H1 (cell line): ENCODE data around the gene KLHL24. TPM values are rescaled to one million over a fixed set of nuclear protein-coding genes. Genes with fewer than 3 reads are reported as not detected.

Source experiments
- ATF3 ChIP-seq: IDR thresholded peaks from 2 replicates; pipeline ENCODE4 v1.6.1; 2011; ENCODE audit warnings: low read depth, mild to moderate bottlenecking, low read length; ENCODE audit not compliant: insufficient read depth
- BACH1 ChIP-seq: IDR thresholded peaks from 2 replicates; pipeline ENCODE4 v1.6.1; 2012; ENCODE audit warnings: low read length, improper control_type of control experiment
- BCL11A ChIP-seq, 2 experiments: IDR thresholded peaks; one replicate each; pipeline ENCODE4 v1.6.1; 2011; ENCODE audit warnings: low read depth in 2 of 2, low read length in 2 of 2, mild to moderate bottlenecking in 2 of 2
- CHD7 ChIP-seq: fragments of 300-600 bp; sonication (generic); IDR thresholded peaks from 2 replicates; pipeline ENCODE4 v1.7.1; 2012; ENCODE audit warnings: low read length, moderate library complexity, mild to moderate bottlenecking, inconsistent platforms; ENCODE audit not compliant: insufficient replicate concordance
- E2F6 ChIP-seq: IDR thresholded peaks from 2 replicates; pipeline ENCODE4 v1.6.1; 2012; ENCODE audit warnings: inconsistent platforms
- HDAC2 ChIP-seq, 2 experiments: fragments of 300-600 bp in 1 of 2; sonication (generic) in 1 of 2; IDR thresholded peaks; 2 replicates each; pipeline ENCODE4 v1.6.1; 2011 to 2012; ENCODE audit warnings: low read depth in 2 of 2, low read length in 2 of 2, mild to moderate bottlenecking in 2 of 2, moderate library complexity in 2 of 2, borderline replicate concordance in 1 of 2, inconsistent platforms in 1 of 2
- NRF1 ChIP-seq: IDR thresholded peaks from 2 replicates; pipeline ENCODE4 v1.6.1; 2011; ENCODE audit warnings: mild to moderate bottlenecking, low read depth, low read length, improper control_type of control experiment
- SRF ChIP-seq: IDR thresholded peaks from 2 replicates; pipeline ENCODE4 v1.6.1; 2011; ENCODE audit warnings: mild to moderate bottlenecking, low read depth, low read length, moderate library complexity
- TAF1 ChIP-seq: IDR thresholded peaks from 2 replicates; pipeline ENCODE4 v1.6.1; 2011; ENCODE audit warnings: mild to moderate bottlenecking, low read depth, low read length
- TAF7 ChIP-seq: optimal IDR thresholded peaks from 2 replicates; pipeline ENCODE3; 2011; ENCODE audit warnings: low read depth, mild to moderate bottlenecking, inconsistent platforms, low read length, moderate library complexity, borderline replicate concordance
- ZNF274 ChIP-seq: IDR thresholded peaks from 2 replicates; pipeline ENCODE4 v1.7.0; 2012; ENCODE audit warnings: low read length, borderline replicate concordance; ENCODE audit errors: extremely low read depth
- polyA plus RNA-seq, 7 experiments: library from polyadenylated mRNA; depleted of rRNA in 3 of 7; stranded (reverse) in 5 of 7; unstranded in 2 of 7; fragments of >200 nt in 5 of 7; fragments of 200-250 nt in 2 of 7; gene quantifications; 1 replicate in 5 of 7; 2 replicates in 1 of 7; 4 replicates in 1 of 7; pipeline versions ENCODE4 v1.2.1 to v1.2.3, GENCODE V29; 2011 to 2013; ENCODE audit warnings: missing spikeins in 2 of 7, mixed read lengths in 2 of 7
- total RNA-seq: library from RNA; stranded (reverse); fragmentation: NEBNext Ultra II Directional; extraction: Animal tissue kit (Norgen Biotek cat#: 25700); gene quantifications from 2 replicates; pipeline ENCODE4 v1.2.1, GENCODE V29; 2021

Gene KLHL24
- total and polyA plus RNA-seq, 2 of the 8 experiments (the other 6 are each of a cell fraction or from before 2014, with no cell fraction given) = 12.5 to 36.2 TPM

GRCh38 chr3:183597959-183598358 lies 37.5 kb upstream of the KLHL24 start (continued):
- TF ChIP-seq CHD7 (no peak), TAF7 (no peak), BACH1 (no peak), TAF1 (no peak), SRF (no peak), NRF1 (no peak), ZNF274 (no peak), ATF3 (no peak), E2F6 (no peak), HDAC2 (IDR thresholded peaks at IDR 0.05; ENCODE audit: borderline replicate concordance in 1 of 2, low read depth in 2 of 2, low read length in 2 of 2) (no peak), BCL11A (IDR thresholded peaks at IDR 0.05; ENCODE audit: low read depth in 2 of 2, low read length in 2 of 2) (no peak)
